Thyroid gland (tissue), 4 donors: Measurements from ENCODE around the gene ADAM8.

Source experiments
- CTCF ChIP-seq, 6 experiments: fragments of 200-600 bp in 3 of 6; fragments of 450-650 bp in 3 of 6; sonication (generic) in 3 of 6; IDR thresholded peaks; one replicate each; pipeline ENCODE4 v1.5.1; 2016 to 2019; ENCODE audit warnings: antibody characterized with exemption in 6 of 6, mild to moderate bottlenecking in 2 of 6, inconsistent platforms in 1 of 6, moderate library complexity in 1 of 6
- POLR2A ChIP-seq, 2 donors: fragments of 450-650 bp; IDR thresholded peaks; one replicate each; pipeline ENCODE4 v1.6.1; 2017; ENCODE audit warnings: antibody characterized with exemption in 2 of 2, mild to moderate bottlenecking in 2 of 2, moderate library complexity in 1 of 2

GRCh38 chr10:133270773-133271297 lies 5.8 kb downstream of the ADAM8 start:
- TF ChIP-seq CTCF (IDR thresholded peaks at IDR 0.05) (no peak), POLR2A (IDR thresholded peaks at IDR 0.05) (no peak)
